MM.1S (cell line): ENCODE data around the gene SDK1.

Experiments
- DNase-seq: peaks from one replicate; pipeline ENCODE4 v3.0.0-alpha.2; 2015
- H2AFZ ChIP-seq: fragments of 300-600 bp; sonication (generic); 2 replicates; pipeline ENCODE4 v1.6.0; 2016; ENCODE audit warnings: antibody characterized with exemption, low read length
- H3F3A ChIP-seq: fragments of 300-600 bp; sonication (generic); 2 replicates; pipeline ENCODE4 v1.6.1; 2016; ENCODE audit warnings: mild to moderate bottlenecking, antibody characterized with exemption, low read length, moderate library complexity, mixed read lengths; ENCODE audit not compliant: insufficient read depth
- H3K27ac ChIP-seq: fragments of 300-600 bp; sonication (generic); 2 replicates; pipeline ENCODE4 v1.5.1; 2016; ENCODE audit warnings: mild to moderate bottlenecking, low read length
- H3K27me3 ChIP-seq: fragments of 300-600 bp; sonication (generic); replicated peaks from 2 replicates; pipeline ENCODE4 v1.6.0; 2016; ENCODE audit warnings: low read length; ENCODE audit not compliant: insufficient read depth
- H3K36me3 ChIP-seq: fragments of 300-600 bp; sonication (generic); replicated peaks from 2 replicates; pipeline ENCODE4 v1.6.1; 2016; ENCODE audit warnings: mild to moderate bottlenecking, low read length, mixed read lengths; ENCODE audit not compliant: insufficient read depth
- H3K4me1 ChIP-seq: fragments of 300-600 bp; sonication (generic); 2 replicates; pipeline ENCODE4 v1.6.1; 2016; ENCODE audit warnings: low read length, mixed read lengths
- H3K4me2 ChIP-seq: fragments of 300-600 bp; sonication (generic); 2 replicates; pipeline ENCODE4 v1.6.0; 2016; ENCODE audit warnings: low read depth, low read length
- H3K4me3 ChIP-seq: fragments of 300-600 bp; sonication (generic); 2 replicates; pipeline ENCODE4 v1.5.1; 2016; ENCODE audit warnings: low read length, mixed read lengths
- H3K79me2 ChIP-seq: fragments of 300-600 bp; sonication (generic); 2 replicates; pipeline ENCODE4 v1.6.1; 2016; ENCODE audit warnings: mixed run types, low read length, mixed read lengths
- H3K9ac ChIP-seq: fragments of 300-600 bp; sonication (generic); 2 replicates; pipeline ENCODE4 v1.6.1; 2016; ENCODE audit warnings: low read length, mixed read lengths
- H3K9me2 ChIP-seq: fragments of 300-600 bp; sonication (generic); replicated peaks from 2 replicates; pipeline ENCODE4 v1.6.1; 2016; ENCODE audit warnings: mild to moderate bottlenecking, low read length, mixed read lengths; ENCODE audit not compliant: insufficient read depth
- H3K9me3 ChIP-seq: fragments of 300-600 bp; sonication (generic); replicated peaks from 2 replicates; pipeline ENCODE4 v1.6.1; 2016; ENCODE audit warnings: mild to moderate bottlenecking, low read length, mixed read lengths; ENCODE audit not compliant: insufficient read depth
- H4K20me1 ChIP-seq: fragments of 300-600 bp; sonication (generic); 2 replicates; pipeline ENCODE4 v1.6.1; 2016; ENCODE audit warnings: mild to moderate bottlenecking, low read length, moderate library complexity, mixed read lengths; ENCODE audit not compliant: insufficient read depth
- CTCF ChIP-seq: fragments of 300-600 bp; sonication (generic); IDR thresholded peaks from 2 replicates; pipeline ENCODE4 v1.5.1; 2016; ENCODE audit warnings: antibody characterized with exemption, low read length, mixed read lengths
- EZH2 ChIP-seq: fragments of 300-600 bp; sonication (generic); optimal IDR thresholded peaks from 2 replicates; pipeline ENCODE3; 2017; ENCODE audit warnings: low read depth, mild to moderate bottlenecking, antibody characterized with exemption, low read length, mixed read lengths
- EZH2phosphoT487 ChIP-seq: fragments of 300-600 bp; sonication (generic); IDR thresholded peaks from 2 replicates; pipeline ENCODE4 v1.6.1; 2018; ENCODE audit warnings: antibody characterized with exemption, low read length

The SDK1 gene

GRCh38 chr7:3436746-3437145, 135.7 kb downstream of the SDK1 start:
- H3K27me3 ChIP-seq: no peaks in the 10 kb centered on the region
- no peak overlapping the region for H3K4me3 ChIP-seq
- H3K79me2 ChIP-seq: no peaks in the 10 kb centered on the region
- no peak overlapping the region for H3K27ac ChIP-seq
- no peak overlapping the region for H2AFZ ChIP-seq
- H3K9me3 ChIP-seq: no peaks in the 10 kb centered on the region
- H3K4me2 ChIP-seq: no peak overlapping the region
- DNase-seq: no peak
- no peak for TF ChIP-seq CTCF
- no peaks in the 10 kb centered on the region for H3K4me1 ChIP-seq
- H3K9ac ChIP-seq: no peak overlapping the region
- no peaks in the 10 kb centered on the region for H3K9me2 ChIP-seq
- H3K36me3 ChIP-seq: no peaks in the 10 kb centered on the region
- H3F3A ChIP-seq: no peaks in the 10 kb centered on the region
- no peaks in the 10 kb centered on the region for H4K20me1 ChIP-seq

GRCh38 chr7:3437467-3437866, 136.4 kb downstream of the SDK1 start:
- H3K9me3 ChIP-seq: no peaks in the 10 kb centered on the region
- H3K4me2 ChIP-seq: no peak overlapping the region
- H2AFZ ChIP-seq: no peak overlapping the region
- H3F3A ChIP-seq: no peaks in the 10 kb centered on the region
- H4K20me1 ChIP-seq: no peaks in the 10 kb centered on the region
- no peak overlapping the region for H3K9ac ChIP-seq
- no peak overlapping the region for H3K27ac ChIP-seq
- no peaks in the 10 kb centered on the region for H3K9me2 ChIP-seq
- no peak for DNase-seq
- H3K27me3 ChIP-seq: no peaks in the 10 kb centered on the region
- H3K4me1 ChIP-seq: no peaks in the 10 kb centered on the region
- no peak overlapping the region for H3K4me3 ChIP-seq
- H3K79me2 ChIP-seq: no peaks in the 10 kb centered on the region
- TF ChIP-seq EZH2phosphoT487 (no peak), EZH2 (no peak), CTCF (no peak)
- H3K36me3 ChIP-seq: no peaks in the 10 kb centered on the region

GRCh38 chr7:3438352-3438751, 137.3 kb downstream of the SDK1 start:
- no peak for DNase-seq
- Histone ChIP-seq H3K9me2 (no peaks in the 10 kb centered on the region), H3K27ac (no peak overlapping the region), H3K27me3 (no peaks in the 10 kb centered on the region), H4K20me1 (no peaks in the 10 kb centered on the region), H3K9ac (no peak overlapping the region), H3K4me3 (no peak overlapping the region), H3F3A (no peaks in the 10 kb centered on the region), H3K36me3 (no peaks in the 10 kb centered on the region), H3K79me2 (no peaks in the 10 kb centered on the region), H3K4me2 (no peak overlapping the region), H2AFZ (no peak overlapping the region), H3K9me3 (no peaks in the 10 kb centered on the region), H3K4me1 (no peaks in the 10 kb centered on the region)
- TF ChIP-seq CTCF (no peak), EZH2 (no peak), EZH2phosphoT487 (no peak)
